Stimulated activated CD8-positive, alpha-beta memory T cell treated with anti-CD3 and anti-CD28 coated beads, Interleukin-2, amount 100 ng/mL, for 1 hour (primary cell): ENCODE data around the gene AOPEP.
"Not testable (repeated sequence)": the region's sequence is repeated elsewhere in the genome, so short reads cannot be mapped to it uniquely, and the experiment has no call there.

ENCODE experiments used
- DNase-seq, 2 donors: peaks; one replicate each; pipeline ENCODE4 v3.0.0-alpha.2; 2020; ENCODE audit warnings: low read depth in 2 of 2

The AOPEP gene

DNA sequence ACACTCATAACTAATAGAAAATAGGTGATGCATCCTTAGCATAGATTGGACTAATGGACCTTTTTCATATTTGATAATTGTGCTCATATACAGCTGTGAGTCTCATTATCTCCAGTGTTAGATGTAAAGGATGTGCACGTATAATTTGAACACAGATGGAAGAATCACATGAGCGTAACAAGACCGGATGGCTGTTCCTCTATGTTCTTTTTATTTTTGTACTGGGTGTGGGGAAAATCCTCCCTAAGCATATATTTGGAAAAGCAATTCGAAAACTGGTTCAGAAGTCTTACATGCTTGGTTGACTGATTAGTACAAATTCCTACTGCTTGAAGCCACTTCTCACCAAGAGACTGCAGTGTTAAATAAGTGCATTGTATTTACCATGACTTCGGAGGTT, 230.2 kb downstream of the AOPEP start:
- no peak for DNase-seq

DNA sequence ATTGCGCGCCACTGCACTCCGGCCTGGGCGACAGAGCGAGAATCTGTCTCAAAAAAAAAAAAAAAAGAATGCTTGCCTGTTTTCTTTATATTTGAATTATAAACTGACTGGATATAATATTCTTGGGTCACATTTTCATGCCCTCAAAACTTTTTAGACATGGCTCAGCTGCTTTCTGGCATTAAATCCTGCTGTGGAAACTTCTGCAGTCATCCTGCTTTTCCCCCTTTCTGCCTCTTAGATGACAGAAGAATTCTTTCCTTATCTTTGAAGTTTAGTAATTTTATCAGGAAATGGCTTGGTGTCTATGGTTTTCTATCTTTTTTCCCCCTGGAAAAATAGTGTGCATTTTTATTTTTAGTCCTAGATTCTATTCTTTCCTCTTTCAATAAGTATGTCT, 234.5 kb downstream of the AOPEP start:
- no peak for DNase-seq

DNA sequence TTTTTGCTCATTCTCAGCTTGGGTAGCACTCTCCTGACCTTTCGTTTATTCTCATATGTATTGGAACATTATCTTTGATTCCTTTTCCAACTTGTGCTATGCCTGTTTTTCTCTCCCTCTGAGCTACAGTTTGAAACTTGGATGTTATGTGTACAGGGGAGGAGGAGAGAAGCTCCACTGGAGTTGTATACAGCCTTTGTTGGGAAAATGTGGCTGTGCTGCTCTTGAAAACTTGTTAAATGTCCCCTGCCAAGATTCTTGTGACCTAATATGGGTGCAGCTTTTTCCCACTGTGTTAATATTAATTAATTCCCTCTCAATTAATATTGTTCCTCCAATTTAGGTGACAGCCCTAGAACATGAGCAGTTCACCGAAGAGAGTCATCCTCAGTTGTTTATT, 235.4 kb downstream of the AOPEP start:
- DNase-seq, result no peak

DNA sequence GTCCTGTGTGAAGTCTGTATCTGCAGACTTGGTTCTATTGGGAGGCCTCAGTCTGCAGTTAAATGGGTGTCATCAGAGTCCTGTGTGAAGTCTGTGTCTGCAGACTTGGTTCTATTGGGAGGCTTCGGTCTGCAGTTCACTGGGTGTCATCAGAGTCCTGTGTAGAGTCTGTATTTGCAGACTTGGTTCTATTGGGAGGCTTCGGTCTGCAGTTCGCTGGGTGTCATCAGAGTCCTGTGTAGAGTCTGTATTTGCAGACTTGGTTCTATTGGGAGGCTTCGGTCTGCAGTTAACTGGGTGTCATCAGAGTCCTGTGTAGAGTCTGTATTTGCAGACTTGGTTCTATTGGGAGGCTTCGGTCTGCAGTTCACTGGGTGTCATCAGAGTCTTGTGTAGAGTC, 239.1 kb downstream of the AOPEP start:
- not testable (repeated sequence) for DNase-seq

DNA sequence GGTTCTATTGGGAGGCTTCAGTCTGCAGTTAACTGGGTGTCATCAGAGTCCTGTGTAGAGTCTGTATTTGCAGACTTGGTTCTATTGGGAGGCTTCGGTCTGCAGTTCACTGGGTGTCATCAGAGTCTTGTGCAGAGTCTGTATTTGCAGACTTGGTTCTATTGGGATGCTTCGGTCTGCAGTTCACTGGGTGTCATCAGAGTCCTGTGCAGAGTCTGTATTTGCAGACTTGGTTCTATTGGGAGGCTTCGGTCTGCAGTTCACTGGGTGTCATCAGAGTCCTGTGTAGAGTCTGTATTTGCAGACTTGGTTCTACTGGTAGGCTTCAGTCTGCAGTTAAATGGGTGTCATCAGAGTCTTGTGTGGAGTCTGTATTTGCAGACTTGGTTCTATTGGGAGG, 239.5 kb downstream of the AOPEP start:
- DNase-seq, result not testable (repeated sequence)

DNA sequence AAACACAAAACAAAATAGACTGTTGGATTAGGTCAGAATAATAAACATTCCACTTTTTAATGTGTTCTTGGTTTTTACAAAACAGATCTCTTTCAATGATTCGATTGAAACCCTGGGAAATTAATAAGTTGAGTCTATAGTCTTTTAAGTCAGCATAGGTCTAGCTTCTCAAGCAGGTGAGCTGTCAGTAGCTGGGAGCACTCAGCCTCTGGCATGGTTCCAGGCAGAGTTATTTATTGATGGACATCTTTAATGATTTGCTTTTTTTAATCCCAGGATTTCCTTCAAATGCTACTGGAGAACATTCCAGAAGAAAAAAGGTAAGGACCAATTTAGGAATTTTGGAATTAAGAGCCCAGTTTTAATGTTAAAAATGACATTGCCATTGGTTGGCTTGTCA, 241.0 kb downstream of the AOPEP start:
- DNase-seq, result no peak

DNA sequence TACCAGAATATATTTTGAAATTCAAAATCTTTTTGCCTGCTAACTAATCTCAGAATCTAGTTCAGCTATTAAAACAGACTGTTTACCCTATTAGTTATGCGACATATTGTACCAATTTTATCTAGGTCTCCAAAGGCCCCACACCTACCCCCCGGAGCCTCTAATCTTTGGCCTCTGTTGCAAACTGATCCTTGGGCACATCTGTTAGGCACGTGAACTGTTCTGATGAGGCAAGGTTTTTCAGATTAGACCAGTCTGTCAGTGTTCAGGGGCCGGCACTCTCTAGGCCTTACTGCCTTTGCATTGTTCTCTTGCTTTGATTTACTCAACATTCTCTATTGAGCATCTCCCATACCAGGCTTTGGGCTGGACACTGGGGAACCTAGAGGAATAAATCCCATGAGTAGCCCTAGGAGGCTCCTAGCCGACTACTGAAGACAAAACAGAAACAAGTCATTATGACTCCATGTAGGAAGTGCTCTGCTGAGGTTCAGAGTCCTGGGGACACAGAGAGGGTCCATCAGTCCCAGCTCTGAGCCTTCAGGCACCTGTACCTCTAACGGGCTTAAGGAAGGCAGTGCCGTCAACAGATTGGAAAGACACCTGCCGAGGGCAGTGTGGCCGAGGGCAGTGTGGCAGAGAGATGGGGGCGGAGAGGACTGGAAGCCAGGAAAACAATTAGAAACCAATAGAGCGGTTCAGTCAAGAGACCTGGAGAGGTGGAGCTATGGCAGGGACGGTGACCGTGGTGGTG, 245.1 kb downstream of the AOPEP start:
- DNase-seq, result no peak

DNA sequence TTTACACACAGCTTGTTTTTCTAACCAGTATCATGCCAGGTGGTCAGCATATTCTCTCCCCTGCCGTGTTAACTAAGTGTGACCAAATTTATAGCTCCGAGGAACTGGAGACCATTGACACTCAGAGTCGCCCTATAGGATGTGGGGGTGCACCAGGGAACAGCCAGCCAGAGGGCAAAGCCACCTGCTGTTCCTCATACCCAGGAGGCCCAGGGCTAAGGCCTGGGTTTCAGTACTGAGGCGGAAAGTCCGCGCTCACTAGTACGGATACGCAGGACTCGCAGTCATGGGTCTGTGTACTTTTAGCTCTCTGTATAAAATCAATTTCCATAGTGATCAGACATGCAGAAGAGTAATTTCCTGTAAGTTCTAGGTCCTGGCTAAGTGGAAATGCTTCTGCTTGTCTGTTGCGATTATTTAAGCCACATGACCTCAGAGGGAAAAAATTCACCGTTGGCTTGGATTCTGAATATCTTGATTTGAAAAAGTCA, 247.0 kb downstream of the AOPEP start:
- DNase-seq, result no peak

DNA sequence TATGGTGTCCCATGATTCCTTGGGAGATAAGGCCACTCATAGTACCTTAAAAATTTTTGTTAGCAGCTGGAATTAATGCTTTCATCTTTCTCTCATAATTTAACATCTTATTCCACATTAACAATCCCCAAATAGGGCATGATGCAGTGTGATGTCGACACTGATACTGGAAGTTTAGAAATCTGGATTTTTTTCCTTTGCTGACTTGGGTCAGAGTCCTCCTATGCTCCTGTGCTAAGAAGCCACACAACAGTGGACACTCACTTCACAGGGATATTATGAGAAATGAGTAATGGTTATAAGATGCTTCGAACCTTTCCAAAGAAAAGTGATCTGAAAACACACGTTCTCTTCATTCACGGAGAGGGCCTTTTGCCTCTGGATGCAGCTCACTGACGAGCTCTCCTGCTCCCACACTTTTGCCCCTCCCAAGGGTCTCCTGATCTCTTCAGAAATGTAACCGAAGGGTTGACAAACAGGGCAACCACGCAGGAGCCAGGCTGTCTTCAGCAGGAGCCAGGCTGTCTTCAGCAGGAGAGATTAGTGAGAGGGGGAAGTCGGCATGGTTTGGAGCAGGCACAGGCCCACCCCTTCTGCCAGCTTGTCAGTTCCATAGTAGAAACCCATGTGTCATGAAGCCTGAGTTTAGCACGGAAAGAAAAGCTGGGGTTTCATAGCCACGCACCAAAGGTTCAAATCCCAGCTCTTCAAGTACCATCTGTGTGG, 247.8 kb downstream of the AOPEP start:
- no peak for DNase-seq

DNA sequence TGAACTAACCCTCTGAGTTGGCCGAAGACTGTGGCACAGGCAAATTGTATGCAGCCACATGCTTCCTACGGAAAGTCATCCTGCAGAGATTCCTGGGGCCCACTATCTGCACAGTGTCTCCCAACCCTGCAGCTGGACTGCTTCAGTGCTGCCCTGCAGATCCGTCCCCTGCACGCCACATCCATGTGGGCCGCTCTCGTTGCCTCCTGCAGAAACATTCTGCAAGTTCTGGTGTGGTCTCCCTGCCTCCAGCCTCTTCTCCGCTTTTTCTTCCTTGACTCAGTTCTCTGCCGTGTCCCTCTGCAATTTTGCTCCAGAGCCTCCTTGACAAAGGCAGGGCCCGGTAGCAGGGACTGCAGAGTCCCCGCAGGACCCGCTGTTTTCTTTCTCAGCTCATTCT, 249.0 kb downstream of the AOPEP start:
- DNase-seq, result no peak

DNA sequence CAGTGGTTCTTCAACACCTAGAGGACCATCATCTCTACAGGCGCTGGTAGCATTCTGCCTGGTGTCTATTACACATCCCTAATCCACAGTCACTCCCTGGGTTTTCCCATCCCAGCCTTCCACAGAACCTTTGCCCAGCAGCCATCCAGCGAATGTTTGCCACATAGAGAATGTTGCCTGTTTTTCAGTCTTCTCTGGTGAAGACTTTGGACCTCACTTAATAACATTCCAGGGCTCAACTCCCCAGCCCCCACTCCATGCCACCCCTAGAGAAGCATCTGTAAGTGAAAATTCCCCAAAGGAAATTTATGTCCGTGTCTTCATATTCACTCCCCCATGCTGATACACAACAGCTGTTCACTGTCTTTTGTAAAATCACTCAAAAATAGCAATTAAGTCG, 249.6 kb downstream of the AOPEP start:
- no peak for DNase-seq

DNA sequence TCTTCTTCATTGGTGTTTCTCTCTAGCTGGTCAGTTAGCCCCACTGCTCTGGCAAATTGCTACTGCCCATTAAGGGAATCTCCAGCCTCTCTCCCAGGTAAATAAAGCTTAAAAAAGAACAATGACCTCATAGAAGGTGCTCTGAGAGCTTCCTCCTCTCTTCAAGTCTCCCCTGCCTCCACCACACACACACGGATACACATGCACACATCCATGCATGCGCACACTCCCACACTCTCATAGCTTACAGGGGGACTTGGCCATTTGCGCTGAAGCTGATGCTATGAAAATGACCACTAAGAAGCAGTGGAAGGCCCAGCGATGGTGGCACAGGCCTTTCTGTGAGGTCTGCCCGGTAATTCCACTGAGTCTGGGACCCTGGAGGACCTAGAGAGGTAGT, 250.9 kb downstream of the AOPEP start:
- DNase-seq, result no peak

DNA sequence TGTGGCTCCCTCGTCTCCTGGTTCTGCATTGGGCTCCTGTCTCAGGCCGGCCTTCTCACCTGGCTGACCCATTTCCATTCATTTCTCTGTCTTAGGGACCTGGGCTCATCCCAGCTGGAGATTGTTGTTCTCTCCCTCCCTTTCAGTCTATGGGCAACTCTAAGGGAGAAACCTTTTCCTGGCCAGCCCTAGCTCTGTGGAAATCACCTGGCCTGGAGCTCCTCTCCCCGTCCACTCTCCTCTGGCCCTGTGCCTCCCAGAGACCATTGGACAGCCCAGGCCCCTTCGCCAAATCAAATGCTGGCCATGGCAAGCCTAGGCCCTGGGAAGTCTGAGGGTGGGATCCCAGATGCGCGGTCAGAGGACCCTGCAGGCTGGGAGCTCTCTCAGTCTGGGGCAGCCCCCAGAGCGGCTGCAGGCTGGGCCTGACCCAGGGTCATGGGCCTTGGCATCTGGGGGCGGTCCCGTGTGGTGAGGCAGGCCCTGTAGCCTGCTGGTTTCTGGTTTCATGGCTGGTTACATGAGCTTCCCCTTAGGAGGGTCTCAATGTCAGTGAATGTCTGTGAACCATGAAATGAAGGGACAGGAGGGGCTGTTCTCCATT, 253.5 kb downstream of the AOPEP start:
- DNase-seq, result no peak

DNA sequence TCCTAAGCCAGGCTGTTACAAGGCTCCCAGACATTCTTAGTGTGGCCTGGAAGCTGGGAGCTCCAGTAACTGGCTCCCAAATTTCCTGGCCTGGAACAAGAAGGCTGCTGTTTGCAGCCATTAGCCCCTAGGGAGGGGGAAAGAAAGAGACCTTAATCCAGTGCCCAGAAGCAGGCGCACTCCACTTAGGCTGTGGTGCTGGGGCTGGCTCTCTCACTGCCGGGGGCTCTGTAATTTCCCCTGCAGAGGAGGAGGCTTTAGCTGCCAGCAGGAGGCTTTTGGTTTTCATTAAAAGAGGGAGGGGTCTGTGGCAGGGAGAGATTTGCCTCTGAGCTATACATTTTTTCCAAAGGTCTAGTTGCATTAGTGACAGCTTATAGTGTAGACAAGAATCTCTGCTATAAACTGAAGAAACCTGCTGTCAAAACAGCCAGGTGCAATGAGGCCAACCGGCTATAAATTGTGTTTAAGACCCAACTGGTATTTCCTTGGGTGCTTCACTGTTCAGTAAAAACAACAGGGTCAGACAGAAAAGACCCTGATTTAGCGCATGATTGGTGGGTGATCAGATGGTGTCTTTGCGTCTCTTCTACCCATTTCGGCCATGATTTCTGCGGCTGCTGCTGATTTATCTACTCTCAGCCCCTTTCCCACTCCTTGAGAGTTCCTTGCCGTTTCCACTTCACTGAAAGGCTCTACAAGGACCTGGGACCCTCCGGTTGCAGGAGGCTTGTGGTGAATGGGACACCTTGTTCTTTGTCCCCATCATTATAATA, 254.6 kb downstream of the AOPEP start:
- no peak for DNase-seq

DNA sequence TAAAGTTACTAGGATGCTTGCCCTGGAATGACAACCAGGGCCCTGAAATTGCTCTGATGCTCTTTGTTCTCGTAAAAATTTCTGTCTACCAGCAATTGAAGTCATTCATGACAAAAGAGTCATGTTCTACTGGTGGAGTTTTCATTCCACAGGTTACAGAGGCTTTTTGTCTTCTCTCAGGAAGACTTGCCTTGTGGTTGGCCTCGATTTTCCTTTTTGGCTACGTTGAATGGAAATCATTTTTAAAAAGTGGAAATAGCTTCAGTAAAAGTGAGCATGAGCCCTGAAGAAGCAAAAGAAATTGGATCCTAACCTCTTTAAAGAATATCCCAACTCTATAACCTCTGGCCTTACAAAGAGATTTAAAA, 255.2 kb downstream of the AOPEP start:
- no peak for DNase-seq

DNA sequence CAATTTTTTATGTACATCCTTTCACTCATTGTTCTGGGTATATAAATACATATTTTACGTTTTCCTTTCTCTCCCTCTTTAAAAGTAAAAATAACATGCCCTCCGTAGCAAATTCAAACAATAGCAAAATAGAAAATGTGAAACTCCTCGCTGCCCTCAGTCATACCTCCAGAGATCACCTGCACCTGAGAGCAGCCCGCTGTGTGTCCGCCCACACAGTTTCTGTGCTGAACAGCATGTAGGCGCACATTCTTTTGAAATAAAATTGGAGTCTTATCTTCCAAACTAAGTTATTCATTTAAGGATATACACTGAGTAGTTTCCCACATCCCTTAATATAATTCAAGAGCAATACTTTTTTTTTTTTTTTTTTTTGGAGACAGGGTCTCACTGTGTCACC, 255.7 kb downstream of the AOPEP start:
- no peak for DNase-seq

DNA sequence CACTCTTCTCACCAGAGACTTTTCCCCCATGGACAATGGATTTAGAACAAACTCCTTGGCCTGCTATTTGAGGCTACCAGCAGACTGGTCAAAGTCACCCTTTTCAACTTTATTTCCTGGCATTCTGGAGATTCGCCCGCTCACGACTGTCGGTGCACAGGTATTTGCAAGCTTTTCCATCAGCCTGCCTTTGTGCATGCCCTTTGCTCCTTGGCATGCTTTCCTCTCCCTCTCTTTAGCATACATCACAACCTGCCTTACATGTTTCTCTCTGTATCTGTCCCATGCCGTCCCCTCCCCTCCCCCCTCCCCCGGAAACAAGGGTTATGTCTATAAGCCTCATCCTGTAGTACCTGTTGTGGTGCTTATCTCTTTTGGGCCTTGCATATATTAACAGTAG, 257.1 kb downstream of the AOPEP start:
- no peak for DNase-seq

DNA sequence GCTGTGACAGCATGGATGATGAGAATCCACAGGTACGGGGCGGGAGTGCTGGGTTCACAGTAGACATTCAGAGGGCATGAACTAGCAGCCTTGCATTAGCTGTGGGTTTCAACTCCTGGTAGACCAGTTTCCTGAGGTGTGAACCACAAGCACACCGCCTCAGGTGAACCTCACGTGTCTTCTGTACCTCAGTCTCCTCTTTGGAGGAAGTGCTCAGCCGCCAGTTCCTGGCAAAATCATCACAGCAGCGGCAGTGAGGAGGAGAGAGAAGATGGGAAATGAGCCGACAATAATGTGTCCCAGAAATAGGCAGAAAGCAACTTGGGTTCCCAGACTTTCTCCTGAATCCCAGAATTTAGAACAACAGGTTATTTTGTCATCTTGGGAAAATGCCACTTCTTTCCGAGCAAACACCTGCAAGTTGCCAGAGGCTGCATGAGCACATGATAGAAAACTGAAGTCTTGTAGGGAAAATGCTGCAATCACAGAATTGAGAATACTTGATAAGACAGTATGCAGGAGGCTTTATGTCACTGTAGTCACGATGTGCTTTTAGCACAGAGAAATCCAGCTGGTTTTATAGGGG, 258.5 kb downstream of the AOPEP start:
- DNase-seq, result no peak

DNA sequence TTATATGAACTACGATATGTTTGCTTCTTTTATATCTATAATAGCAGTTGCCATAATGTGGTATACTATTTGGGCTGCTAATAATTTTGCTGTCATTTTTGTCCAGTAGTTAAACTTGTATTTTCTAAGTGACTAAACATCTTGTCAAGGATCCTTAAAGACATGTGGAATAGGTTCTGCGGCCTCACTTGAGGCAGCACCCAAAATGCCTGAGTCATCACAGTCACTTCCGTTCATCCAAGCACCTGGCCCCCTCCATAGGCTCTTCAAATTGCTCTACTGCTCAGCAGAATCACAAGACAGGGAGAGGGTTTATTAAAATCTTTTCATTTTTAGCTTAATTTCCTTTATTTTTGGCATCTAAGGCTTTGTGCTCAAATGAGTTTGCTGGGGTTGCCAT, 259.1 kb downstream of the AOPEP start:
- DNase-seq, result no peak

DNA sequence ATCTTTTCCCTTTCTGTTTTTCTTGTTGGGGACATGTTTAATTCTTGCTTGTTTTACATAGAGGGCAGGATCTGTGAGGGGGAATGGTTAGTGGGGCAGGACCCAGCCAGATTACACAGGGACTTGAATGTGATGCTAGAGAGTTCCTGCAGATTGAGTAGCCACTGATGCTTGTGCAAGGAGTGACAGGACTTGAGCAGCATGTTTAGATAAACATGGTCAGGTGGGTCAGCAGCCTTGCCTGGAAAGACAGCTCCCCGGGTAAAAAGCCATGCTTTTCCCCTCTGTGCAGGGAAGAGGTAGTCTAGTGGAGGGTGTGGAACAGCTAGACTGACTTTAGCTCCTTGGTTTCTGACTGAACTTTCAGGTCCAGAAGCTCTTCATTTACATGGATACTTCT, 261.2 kb downstream of the AOPEP start:
- no peak for DNase-seq

DNA sequence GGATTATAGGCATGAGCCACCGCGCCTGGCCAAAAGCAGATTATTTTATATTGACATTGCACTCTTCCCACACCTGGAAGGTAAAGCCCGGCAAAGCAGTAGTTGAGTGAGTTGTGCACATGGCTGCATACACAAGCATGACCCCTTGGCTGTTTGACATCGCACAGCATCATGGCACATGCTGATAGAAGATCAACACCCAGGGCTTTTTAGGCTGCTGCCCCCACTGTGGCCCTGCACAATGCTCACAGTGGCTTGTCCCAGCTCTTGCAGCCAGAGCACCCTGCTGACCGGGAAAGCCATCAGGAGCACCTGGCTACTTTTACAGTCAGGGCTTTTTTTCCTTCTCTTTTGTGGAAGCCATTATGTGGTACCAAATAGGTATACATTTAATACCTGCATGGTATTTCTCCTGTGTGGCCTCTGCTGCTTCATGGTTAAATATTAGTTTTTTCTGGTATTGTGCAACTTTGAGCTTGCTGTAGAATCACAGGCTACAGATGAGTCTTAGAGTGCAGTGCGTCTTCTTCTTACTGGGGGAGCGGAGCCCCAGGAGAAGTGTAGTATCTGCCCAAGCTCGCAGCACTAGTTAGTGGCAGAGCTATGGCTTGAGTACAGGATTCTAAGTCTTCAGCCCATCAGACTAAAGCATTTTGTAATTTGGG, 264.5 kb downstream of the AOPEP start:
- DNase-seq, result no peak
